PC-9 (cell line): ENCODE data around the gene KRTAP5-10.

Experiments used
- CTCF ChIP-seq: fragments of 200-600 bp; sonication (generic); conservative IDR thresholded peaks from 2 replicates; pipeline ENCODE4 v1.6.1; 2017; ENCODE audit warnings: mixed run types, antibody characterized with exemption, mild to moderate bottlenecking, moderate library complexity
- EZH2 ChIP-seq: fragments of 200-600 bp; sonication (generic); IDR thresholded peaks from 2 replicates; pipeline ENCODE4 v1.8.0; 2017; ENCODE audit warnings: antibody characterized with exemption, low read depth

DNA sequence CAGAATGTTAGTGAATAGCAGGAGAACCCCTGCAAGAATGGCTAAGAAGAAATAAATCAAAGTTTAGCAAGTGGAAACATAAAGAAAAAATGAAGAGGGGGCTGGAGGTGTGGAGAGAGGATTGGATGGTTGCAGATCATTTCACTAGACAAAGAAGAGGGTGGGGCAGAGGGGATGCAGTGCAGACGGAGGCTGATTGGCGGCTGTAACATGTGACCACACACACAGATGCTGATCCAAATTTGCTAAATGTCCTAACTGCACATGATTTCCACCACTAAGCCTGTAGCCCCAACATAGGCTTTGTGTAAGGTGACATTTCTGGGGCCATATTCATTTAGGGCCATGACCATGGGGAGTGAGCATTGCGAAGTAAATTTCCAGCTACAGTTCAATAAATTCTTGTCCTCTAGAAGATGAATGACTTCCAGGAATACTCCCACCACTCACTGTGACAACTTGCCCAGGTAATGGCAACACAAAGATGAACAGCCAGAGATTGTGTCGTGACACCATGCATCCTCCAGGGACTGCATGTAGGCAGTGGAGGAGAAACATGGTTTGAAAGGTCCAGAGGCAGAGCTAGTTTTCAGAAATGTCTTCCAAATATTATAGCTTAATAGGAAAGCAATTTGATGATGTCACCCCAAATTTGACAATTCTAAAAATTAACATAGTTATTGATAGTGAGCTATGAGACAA, 10.5 kb downstream of the KRTAP5-10 start:
- TF ChIP-seq CTCF (no peak), EZH2 (no peak)
